Suprapubic skin (tissue), 4 donors: Measurements from ENCODE around the gene HS6ST1. TPM values are rescaled to one million over a fixed set of nuclear protein-coding genes. Genes with fewer than 3 reads are reported as not detected.

ENCODE experiments used
- DNase-seq, 2 donors: peaks; one replicate each; pipeline ENCODE4 v3.0.0-alpha.2; 2019; ENCODE audit warnings: low spot score in 2 of 2
- H3K27ac ChIP-seq: fragments of 200-600 bp; sonication (generic); one replicate; pipeline ENCODE4 v1.5.1; 2019
- H3K27me3 ChIP-seq: fragments of 200-600 bp; sonication (generic); one replicate; pipeline ENCODE4 v1.5.1; 2019
- H3K36me3 ChIP-seq: fragments of 200-600 bp; sonication (generic); one replicate; pipeline ENCODE4 v1.5.1; 2019
- H3K4me1 ChIP-seq: fragments of 200-600 bp; sonication (generic); one replicate; pipeline ENCODE4 v1.5.1; 2019
- H3K4me3 ChIP-seq: fragments of 200-600 bp; sonication (generic); one replicate; pipeline ENCODE4 v1.5.1; 2019; ENCODE audit warnings: mild to moderate bottlenecking
- H3K9me3 ChIP-seq: fragments of 200-600 bp; sonication (generic); one replicate; pipeline ENCODE4 v1.5.1; 2019
- CTCF ChIP-seq, 2 donors: fragments of 200-600 bp in 1 of 2; fragments of 450-650 bp in 1 of 2; sonication (generic) in 1 of 2; IDR thresholded peaks; one replicate each; pipeline ENCODE4 v1.5.1; 2016 to 2019; ENCODE audit warnings: antibody characterized with exemption in 2 of 2, mild to moderate bottlenecking in 1 of 2, moderate library complexity in 1 of 2
- EP300 ChIP-seq: sonication (generic); formaldehyde crosslinking; IDR thresholded peaks from one replicate; pipeline ENCODE4 v1.6.1; 2017; ENCODE audit warnings: antibody characterized with exemption
- POLR2A ChIP-seq, 2 donors: fragments of 450-650 bp; IDR thresholded peaks; one replicate each; pipeline ENCODE4 v1.6.1; 2017; ENCODE audit warnings: antibody characterized with exemption in 2 of 2, mild to moderate bottlenecking in 2 of 2, moderate library complexity in 2 of 2
- POLR2AphosphoS5 ChIP-seq, 3 donors: sonication (generic); formaldehyde crosslinking; IDR thresholded peaks; one replicate each; pipeline ENCODE4 v1.6.1; 2017; ENCODE audit warnings: antibody characterized with exemption in 3 of 3
- WGBS: methylation state at CpG from one replicate; pipeline ENCODE4 v1.1.5; 2018; 5-methylcytosine and 5-hydroxymethylcytosine counted together
- total RNA-seq, 4 donors: library from RNA; depleted of rRNA; stranded (reverse); fragments of >200 nt; gene quantifications; one replicate each; pipeline ENCODE4 v1.1.0, GENCODE V29; 2016

HS6ST1 gene
- total RNA-seq, 4 donors from 2014 or later: 55.7 to 75.0 (median 67.3) TPM

DNA sequence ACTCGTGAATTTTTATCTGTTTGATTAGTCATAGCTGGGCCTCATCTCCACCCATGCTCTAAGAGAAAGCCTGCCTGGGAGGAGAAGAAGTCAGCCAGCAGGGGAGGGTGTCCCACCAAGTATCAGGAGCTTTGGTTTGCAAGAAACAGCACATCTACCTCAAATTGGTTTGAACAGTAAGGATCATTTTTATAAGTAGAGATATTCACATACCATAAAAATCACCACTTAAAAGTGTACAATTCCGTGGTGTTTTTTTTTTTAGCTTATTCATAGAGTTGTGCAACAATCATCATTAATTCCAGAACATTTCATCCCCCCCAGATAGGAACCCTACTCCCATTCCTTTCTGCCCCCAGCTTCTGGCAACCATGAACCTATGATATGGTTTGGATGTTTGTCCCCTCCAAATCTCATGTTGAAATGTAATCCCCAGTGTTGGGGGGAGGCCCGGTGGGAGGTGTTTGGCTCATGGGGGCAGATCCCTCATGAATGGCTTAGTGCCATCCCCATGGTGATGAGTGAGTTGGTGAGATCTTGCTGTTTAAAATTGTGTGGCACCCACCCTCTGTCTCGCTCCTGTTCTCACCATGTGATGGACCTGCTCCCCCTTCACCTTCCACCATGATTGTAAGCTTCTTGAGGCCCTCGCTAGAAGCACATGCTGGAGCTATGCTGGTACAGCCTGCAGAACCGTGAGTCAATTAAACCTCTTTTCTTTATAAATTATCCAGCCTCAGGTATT, 36.2 kb upstream of the HS6ST1 start:
- no peaks in the 10 kb centered on the region for H3K4me1 ChIP-seq
- DNase-seq: no peak
- WGBS: 79% methylated on average over 6 of the region's 6 CpGs

DNA sequence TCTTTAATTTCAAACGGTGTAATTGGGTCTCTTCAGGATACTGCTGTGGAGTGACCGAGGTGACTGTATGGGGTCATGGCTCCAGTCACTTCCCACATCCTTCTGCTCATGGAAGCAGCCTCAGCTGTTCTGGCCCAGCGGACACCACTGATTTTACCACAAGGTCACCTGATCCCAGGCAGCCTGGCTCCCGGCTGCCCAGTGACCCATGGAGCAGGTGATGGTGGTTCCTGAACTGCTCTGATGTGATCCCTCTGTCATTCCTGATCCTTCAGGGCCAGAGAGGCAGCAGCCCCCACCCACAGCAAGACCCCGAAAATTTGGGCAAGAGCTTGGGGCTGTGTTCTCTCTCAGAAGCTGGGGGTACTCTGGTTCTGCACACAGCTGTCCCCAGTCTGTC, 35.5 kb upstream of the HS6ST1 start:
- H3K4me1 ChIP-seq: no peaks in the 10 kb centered on the region
- no peaks in the 10 kb centered on the region for H3K36me3 ChIP-seq
- no peak overlapping the region for H3K27ac ChIP-seq
- 90% methylated on average over 5 of the region's 5 CpGs for WGBS
- no peak for DNase-seq
- no peaks in the 10 kb centered on the region for H3K27me3 ChIP-seq
- no peak overlapping the region for H3K4me3 ChIP-seq
- TF ChIP-seq EP300: no peak
- no peak for TF ChIP-seq POLR2A (IDR thresholded peaks at IDR 0.05)
- TF ChIP-seq POLR2AphosphoS5 (IDR thresholded peaks at IDR 0.05): no peak
- TF ChIP-seq CTCF (IDR thresholded peaks at IDR 0.05): no peak
- H3K9me3 ChIP-seq: no peaks in the 10 kb centered on the region

More for the DNA sequence above, 36.2 kb upstream of the HS6ST1 start:
- no peaks in the 10 kb centered on the region for H3K9me3 ChIP-seq
- H3K27ac ChIP-seq: no peak overlapping the region
- H3K4me3 ChIP-seq: no peak overlapping the region
- H3K36me3 ChIP-seq: no peaks in the 10 kb centered on the region
- no peaks in the 10 kb centered on the region for H3K27me3 ChIP-seq
- TF ChIP-seq CTCF (IDR thresholded peaks at IDR 0.05) (no peak), EP300 (no peak), POLR2AphosphoS5 (IDR thresholded peaks at IDR 0.05) (no peak), POLR2A (IDR thresholded peaks at IDR 0.05) (no peak)

GRCh38 chr2:128350736-128351135, 32.1 kb upstream of the HS6ST1 start:
- Histone ChIP-seq H3K27ac (no peak overlapping the region), H3K27me3 (no peaks in the 10 kb centered on the region), H3K36me3 (no peaks in the 10 kb centered on the region), H3K4me1 (peaks cover 20% of the 10 kb centered on the region), H3K9me3 (no peaks in the 10 kb centered on the region), H3K4me3 (no peak overlapping the region)
- no peak for TF ChIP-seq CTCF (IDR thresholded peaks at IDR 0.05)
- TF ChIP-seq EP300: no peak
- no peak for TF ChIP-seq POLR2A (IDR thresholded peaks at IDR 0.05)
- no peak for TF ChIP-seq POLR2AphosphoS5 (IDR thresholded peaks at IDR 0.05)
- WGBS: 95% methylated on average over 1 of the region's 1 CpG
- no peak for DNase-seq

GRCh38 chr2:128348701-128349100, 30.0 kb upstream of the HS6ST1 start:
- DNase-seq: no peak
- no peaks in the 10 kb centered on the region for H3K36me3 ChIP-seq
- peak overlapping the region; percentile 55 for H3K27ac ChIP-seq
- H3K27me3 ChIP-seq: no peaks in the 10 kb centered on the region
- peaks cover 20% of the 10 kb centered on the region for H3K4me1 ChIP-seq
- WGBS: 52% methylated on average over 5 of the region's 5 CpGs
- no peak for TF ChIP-seq POLR2AphosphoS5 (IDR thresholded peaks at IDR 0.05)
- no peak for TF ChIP-seq EP300
- no peak for TF ChIP-seq CTCF (IDR thresholded peaks at IDR 0.05)
- no peak for TF ChIP-seq POLR2A (IDR thresholded peaks at IDR 0.05)
- peaks cover 3% of the 10 kb centered on the region for H3K9me3 ChIP-seq
- H3K4me3 ChIP-seq: no peak overlapping the region

- no peak for TF ChIP-seq POLR2AphosphoS5 (IDR thresholded peaks at IDR 0.05)
- TF ChIP-seq POLR2A (IDR thresholded peaks at IDR 0.05): no peak
- no peak for TF ChIP-seq EP300
- no peak for TF ChIP-seq CTCF (IDR thresholded peaks at IDR 0.05)
- Histone ChIP-seq H3K4me3 (no peak overlapping the region), H3K27me3 (no peaks in the 10 kb centered on the region), H3K4me1 (peaks cover 20% of the 10 kb centered on the region), H3K36me3 (no peaks in the 10 kb centered on the region), H3K9me3 (peaks cover 5% of the 10 kb centered on the region), H3K27ac (peak overlapping the region; percentile 55)
- 25% methylated on average over 14 of the region's 16 CpGs for WGBS
- DNase-seq: peak in 1 of 2 donors; percentile 78
These were observed 29.3 kb upstream of the HS6ST1 start for GRCh38 chr2:128347701-128348539.
